HL-60/S4 (cell line): ENCODE results near the gene ERBIN.
"Not testable (repeated sequence)": the region's sequence is repeated elsewhere in the genome, so short reads cannot be mapped to it uniquely, and the experiment has no call there.

Experiments
- in situ Hi-C: fragments of 300-500 bp; cut with MboI; formaldehyde crosslinking; loops from 2 replicates; pipeline ENCODE4 v1.14.3; 2022; ENCODE audit warnings: low sequenced_read_pairs

The ERBIN gene

GRCh38 chr5:66002415-66002814 is 76.0 kb downstream of the ERBIN start:
- in situ Hi-C loops = no loop called here

GRCh38 chr5:66004216-66004615 is 77.8 kb downstream of the ERBIN start:
- in situ Hi-C loops = no loop called here

GRCh38 chr5:66009277-66009676 is 82.9 kb downstream of the ERBIN start:
- in situ Hi-C loops = no loop called here

GRCh38 chr5:66010476-66010875 is 84.1 kb downstream of the ERBIN start:
- in situ Hi-C loops = no loop called here

- in situ Hi-C loops = no loop called here
Measured at GRCh38 chr5:66012271-66012670, 85.9 kb downstream of the ERBIN start.

- in situ Hi-C loops = no loop called here
Measured at GRCh38 chr5:66013397-66013796, 87.0 kb downstream of the ERBIN start.

- in situ Hi-C loops = no loop called here
Measured at GRCh38 chr5:66013906-66014305, 87.5 kb downstream of the ERBIN start.

GRCh38 chr5:66015196-66015960 is 89.0 kb downstream of the ERBIN start:
- in situ Hi-C loops = no loop called here

- in situ Hi-C loops = no loop called here
Measured at GRCh38 chr5:66021585-66021984, 95.2 kb downstream of the ERBIN start.

- in situ Hi-C loops = no loop called here
Measured at GRCh38 chr5:66039296-66039695, 112.9 kb downstream of the ERBIN start.

- in situ Hi-C loops = no loop called here
Measured at GRCh38 chr5:66039701-66040100, 113.3 kb downstream of the ERBIN start.

- in situ Hi-C loops = no loop called here
Measured at GRCh38 chr5:66041627-66042026, 115.3 kb downstream of the ERBIN start.

GRCh38 chr5:66057239-66057638 is 130.9 kb downstream of the ERBIN start:
- in situ Hi-C loops = no loop called here

- in situ Hi-C loops = not testable (repeated sequence)
Measured at GRCh38 chr5:66061320-66061719, 134.9 kb downstream of the ERBIN start.

- in situ Hi-C loops = not testable (repeated sequence)
Measured at GRCh38 chr5:66063061-66063460, 136.7 kb downstream of the ERBIN start.

GRCh38 chr5:66066826-66067225 is 140.5 kb downstream of the ERBIN start:
- in situ Hi-C loops = no loop called here

GRCh38 chr5:66072031-66072430 is 145.7 kb downstream of the ERBIN start:
- in situ Hi-C loops = no loop called here

- in situ Hi-C loops = no loop called here
Measured at GRCh38 chr5:66074901-66075300, 148.5 kb downstream of the ERBIN start.

GRCh38 chr5:66080664-66081063 is 154.3 kb downstream of the ERBIN start:
- in situ Hi-C loops = no loop called here

GRCh38 chr5:66089384-66089783 is 163.0 kb downstream of the ERBIN start:
- in situ Hi-C loops = no loop called here

- in situ Hi-C loops = no loop called here
Measured at GRCh38 chr5:66100851-66101250, 174.5 kb downstream of the ERBIN start.

GRCh38 chr5:66113160-66113559 is 186.8 kb downstream of the ERBIN start:
- in situ Hi-C loops = no loop called here

GRCh38 chr5:66118304-66118703 is 191.9 kb downstream of the ERBIN start:
- in situ Hi-C loops = no loop called here
